Islet precursor cell (in vitro differentiated cells): ENCODE results near the gene YTHDC1.
A peak's percentile ranks its signal among the peaks of the same experiment; 100 is the strongest.
"Not testable (repeated sequence)": the region's sequence is repeated elsewhere in the genome, so short reads cannot be mapped to it uniquely, and the experiment has no call there.

ENCODE experiments used
- DNase-seq: peaks from one replicate; pipeline ENCODE4 v3.0.0-alpha.2; 2018

The YTHDC1 gene

GRCh38 chr4:68349649-68350360 lies at the start of gene YTHDC1:
Gene YTHDC1, minus strand, starts transcription at chr4:68350090. Its CDS starts 337 bp downstream, at chr4:68349753.
- peak; percentile 97 for DNase-seq

- no peak for DNase-seq
Observed at GRCh38 chr4:68399306-68399705, 49.4 kb upstream of the YTHDC1 start.

- no peak for DNase-seq
Observed at GRCh38 chr4:68396756-68397155, 46.9 kb upstream of the YTHDC1 start.

GRCh38 chr4:68391436-68391835 lies 41.5 kb upstream of the YTHDC1 start:
- no peak for DNase-seq

- DNase-seq, result no peak
Observed at GRCh38 chr4:68390205-68390935, 40.5 kb upstream of the YTHDC1 start.

- DNase-seq, result not testable (repeated sequence)
Observed at GRCh38 chr4:68389386-68389913, 39.6 kb upstream of the YTHDC1 start.

GRCh38 chr4:68388347-68388865 lies 38.5 kb upstream of the YTHDC1 start:
- DNase-seq, result no peak

- DNase-seq, result no peak
Observed at GRCh38 chr4:68385267-68385666, 35.4 kb upstream of the YTHDC1 start.

GRCh38 chr4:68383115-68383514 lies 33.2 kb upstream of the YTHDC1 start:
- no peak for DNase-seq

- DNase-seq, result no peak
Observed at GRCh38 chr4:68378226-68378625, 28.3 kb upstream of the YTHDC1 start.

GRCh38 chr4:68375667-68376559 lies 26.0 kb upstream of the YTHDC1 start:
- DNase-seq, result peak; percentile 70

- peak; percentile 89 for DNase-seq
Observed at GRCh38 chr4:68373513-68373912, 23.6 kb upstream of the YTHDC1 start.

- DNase-seq, result no peak
Observed at GRCh38 chr4:68372588-68372987, 22.7 kb upstream of the YTHDC1 start.

- peak; percentile 90 for DNase-seq
Observed at GRCh38 chr4:68369142-68369805, 19.4 kb upstream of the YTHDC1 start.

GRCh38 chr4:68368691-68369131 lies 18.8 kb upstream of the YTHDC1 start:
- DNase-seq, result no peak

- no peak for DNase-seq
Observed at GRCh38 chr4:68367835-68368234, 17.9 kb upstream of the YTHDC1 start.

GRCh38 chr4:68366600-68366999 lies 16.7 kb upstream of the YTHDC1 start:
- DNase-seq, result no peak

GRCh38 chr4:68365068-68365467 lies 15.2 kb upstream of the YTHDC1 start:
- DNase-seq, result no peak

- DNase-seq, result peak; percentile 90
Observed at GRCh38 chr4:68361146-68361589, 11.3 kb upstream of the YTHDC1 start.

GRCh38 chr4:68360231-68360968 lies 10.5 kb upstream of the YTHDC1 start:
- no peak for DNase-seq

GRCh38 chr4:68359508-68359907 lies 9.6 kb upstream of the YTHDC1 start:
- no peak for DNase-seq
